Measurements from ENCODE around the gene PCBP4. TPM values are rescaled to one million over a fixed set of nuclear protein-coding genes. Genes with fewer than 3 reads are reported as not detected.
"Not testable (repeated sequence)": the region's sequence is repeated elsewhere in the genome, so short reads cannot be mapped to it uniquely, and the experiment has no call there.

PCBP4 gene
- total RNA-seq, 4 donors from 2014 or later = 22.4 to 382 (median 63.6) TPM

DNA sequence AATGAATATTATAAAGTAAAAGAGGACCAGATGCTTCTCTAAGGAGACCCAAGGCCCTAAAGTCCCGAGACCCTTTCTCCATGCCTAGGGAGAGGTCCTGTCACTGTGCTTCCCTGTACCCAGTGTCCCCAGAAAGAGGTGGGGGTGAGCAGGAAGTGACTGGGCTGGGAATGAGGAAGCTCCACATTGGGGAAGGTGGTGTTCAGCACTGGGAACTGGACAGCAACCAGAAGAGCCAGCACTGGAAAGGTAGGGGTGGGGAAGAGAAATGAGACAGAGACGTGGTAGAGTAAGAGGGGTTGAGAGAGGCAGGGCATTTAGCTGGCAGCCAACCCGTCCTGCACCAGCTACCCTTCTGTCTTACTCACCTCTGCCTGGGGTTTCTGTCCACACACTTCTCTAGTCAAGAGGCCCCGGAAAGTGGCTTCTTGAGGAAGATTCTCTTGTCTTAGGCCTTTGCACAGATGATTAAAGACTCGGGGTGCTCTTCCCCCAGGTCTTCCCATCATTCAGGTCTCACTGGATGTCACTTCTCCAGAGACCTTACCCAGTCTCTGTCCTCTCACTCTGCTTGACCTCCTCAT lies 37.7 kb downstream of the PCBP4 start:
- intact Hi-C loops (cut with DNase I; ENCODE audit: low total_unique reads) (no loop called here), in situ Hi-C loops (cut with MboI; ENCODE audit: low pct_ligation_motif_present in 1 of 4, low pct_unique_long_range_greater_than_20kb in 1 of 4, low sequenced_read_pairs in 3 of 4) (no loop called here)
- TF ChIP-seq POLR2AphosphoS5 (IDR thresholded peaks at IDR 0.05) (no peak), POLR2A (IDR thresholded peaks at IDR 0.05) (no peak), EP300 (IDR thresholded peaks at IDR 0.05; ENCODE audit: low read depth) (no peak)
- TF ChIP-seq, protein P1, sequence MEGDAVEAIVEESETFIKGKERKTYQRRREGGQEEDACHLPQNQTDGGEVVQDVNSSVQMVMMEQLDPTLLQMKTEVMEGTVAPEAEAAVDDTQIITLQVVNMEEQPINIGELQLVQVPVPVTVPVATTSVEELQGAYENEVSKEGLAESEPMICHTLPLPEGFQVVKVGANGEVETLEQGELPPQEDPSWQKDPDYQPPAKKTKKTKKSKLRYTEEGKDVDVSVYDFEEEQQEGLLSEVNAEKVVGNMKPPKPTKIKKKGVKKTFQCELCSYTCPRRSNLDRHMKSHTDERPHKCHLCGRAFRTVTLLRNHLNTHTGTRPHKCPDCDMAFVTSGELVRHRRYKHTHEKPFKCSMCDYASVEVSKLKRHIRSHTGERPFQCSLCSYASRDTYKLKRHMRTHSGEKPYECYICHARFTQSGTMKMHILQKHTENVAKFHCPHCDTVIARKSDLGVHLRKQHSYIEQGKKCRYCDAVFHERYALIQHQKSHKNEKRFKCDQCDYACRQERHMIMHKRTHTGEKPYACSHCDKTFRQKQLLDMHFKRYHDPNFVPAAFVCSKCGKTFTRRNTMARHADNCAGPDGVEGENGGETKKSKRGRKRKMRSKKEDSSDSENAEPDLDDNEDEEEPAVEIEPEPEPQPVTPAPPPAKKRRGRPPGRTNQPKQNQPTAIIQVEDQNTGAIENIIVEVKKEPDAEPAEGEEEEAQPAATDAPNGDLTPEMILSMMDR (IDR thresholded peaks at IDR 0.05) = no peak
- WGBS, 2 donors (ENCODE audit: low coverage in 1 of 2) = 75 to 100% methylated on average over 1 to 5 of the region's 5 CpGs
- H3K27ac ChIP-seq = no peak overlapping the region
- H3K27me3 ChIP-seq = no peaks in the 10 kb centered on the region
- no peaks in the 10 kb centered on the region for H3K9me3 ChIP-seq
- DNase-seq = no peak
- no peaks in the 10 kb centered on the region for H3K4me1 ChIP-seq
- peaks cover 0 to 4% (median under 1%) of the 10 kb centered on the region in 4 donors for H3K36me3 ChIP-seq
- no peak overlapping the region for H3K4me3 ChIP-seq

- in situ Hi-C loops (cut with MboI; ENCODE audit: low pct_ligation_motif_present in 1 of 4, low pct_unique_long_range_greater_than_20kb in 1 of 4, low sequenced_read_pairs in 3 of 4); DNase-seq; H3K27ac ChIP-seq; H3K36me3 ChIP-seq; H3K4me1 ChIP-seq; intact Hi-C loops (cut with DNase I; ENCODE audit: low total_unique reads); H3K27me3 ChIP-seq; H3K9me3 ChIP-seq; H3K4me3 ChIP-seq: not testable (repeated sequence)
- 84 to 100% methylated on average over 1 to 3 of the region's 3 CpGs for WGBS, 2 donors (ENCODE audit: low coverage in 1 of 2)
Observed at GRCh38 chr3:51928981-51929380, 38.3 kb downstream of the PCBP4 start.

DNA sequence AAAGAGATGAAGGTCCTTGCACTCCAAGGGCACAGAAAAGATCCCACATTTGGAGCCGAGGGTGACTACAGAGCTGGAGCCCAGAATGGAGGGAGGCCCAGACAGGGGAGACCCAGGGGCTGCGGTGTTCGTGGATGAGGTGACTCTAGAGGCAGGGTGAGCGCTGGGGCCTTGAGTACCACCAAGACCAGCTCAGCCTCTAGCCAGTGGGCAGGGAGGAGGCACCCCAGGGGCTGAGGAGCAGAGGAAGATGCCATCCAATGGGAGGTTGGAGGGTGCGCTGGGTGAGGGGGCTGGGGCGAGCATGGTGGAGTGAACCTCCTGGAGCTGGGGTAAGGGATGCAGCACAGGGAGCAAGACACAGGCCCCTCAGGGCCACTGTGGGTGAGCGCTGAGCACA lies 38.8 kb downstream of the PCBP4 start:
- in situ Hi-C loops (cut with MboI; ENCODE audit: low pct_ligation_motif_present in 1 of 4, low pct_unique_long_range_greater_than_20kb in 1 of 4, low sequenced_read_pairs in 3 of 4) (no loop called here), intact Hi-C loops (cut with DNase I; ENCODE audit: low total_unique reads) (no loop called here)
- H3K36me3 ChIP-seq = no peaks in the 10 kb centered on the region
- H3K9me3 ChIP-seq = no peaks in the 10 kb centered on the region
- no peaks in the 10 kb centered on the region for H3K27me3 ChIP-seq
- DNase-seq = no peak
- H3K4me3 ChIP-seq = no peak overlapping the region
- no peaks in the 10 kb centered on the region for H3K4me1 ChIP-seq
- no peak overlapping the region for H3K27ac ChIP-seq
- TF ChIP-seq EP300 (IDR thresholded peaks at IDR 0.05; ENCODE audit: low read depth) = no peak
- TF ChIP-seq POLR2AphosphoS5 (IDR thresholded peaks at IDR 0.05) = no peak
- TF ChIP-seq, protein P1 (IDR thresholded peaks at IDR 0.05) = no peak
- TF ChIP-seq POLR2A (IDR thresholded peaks at IDR 0.05) = no peak
- 87 to 100% methylated on average over 3 to 7 of the region's 7 CpGs for WGBS, 2 donors (ENCODE audit: low coverage in 1 of 2)

DNA sequence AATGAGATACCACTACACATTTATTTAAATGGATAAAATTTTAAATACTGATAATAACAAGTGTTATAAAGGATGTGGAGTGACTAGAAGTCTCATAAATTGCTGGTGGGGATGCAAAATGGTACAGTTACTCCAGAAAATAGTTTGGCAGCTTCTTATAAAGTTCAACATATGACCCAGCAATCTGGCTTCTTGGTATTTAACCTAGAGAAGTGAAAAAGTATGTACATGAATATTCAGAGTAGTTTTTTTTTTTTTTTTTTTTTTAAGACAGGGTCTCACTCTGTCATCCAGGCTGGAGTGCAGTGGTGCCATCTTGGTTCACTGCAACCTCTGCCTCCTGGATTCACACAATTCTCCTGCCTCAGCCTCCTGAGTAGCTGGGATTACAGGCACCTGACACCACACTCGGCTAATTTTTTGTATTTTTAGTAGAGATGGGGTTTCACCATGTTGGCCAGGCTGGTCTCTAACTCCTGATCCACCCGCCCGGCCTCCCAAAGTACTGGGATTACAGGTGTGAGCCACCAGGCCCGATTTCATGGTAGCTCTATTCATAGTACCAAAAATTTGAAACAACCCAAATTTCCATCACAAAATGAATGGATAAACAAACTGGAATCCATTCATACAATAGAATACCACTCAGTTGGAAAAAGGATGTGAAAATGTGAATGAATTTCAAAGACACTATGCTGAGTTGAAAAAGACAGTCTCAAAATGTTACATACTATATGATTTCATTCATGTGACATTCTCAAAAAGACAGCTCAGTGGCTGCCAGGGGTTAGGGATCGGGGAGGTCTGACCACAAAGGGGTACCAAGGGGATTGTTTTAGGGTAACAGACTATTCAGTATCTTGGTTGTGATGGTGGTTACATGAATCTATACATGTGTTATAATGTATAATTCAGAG lies 39.9 kb downstream of the PCBP4 start:
- 76 to 80% methylated on average over 1 to 5 of the region's 5 CpGs for WGBS, 2 donors (ENCODE audit: low coverage in 1 of 2)
- intact Hi-C loops (cut with DNase I; ENCODE audit: low total_unique reads) = no loop called here

More for the DNA sequence above, 39.9 kb downstream of the PCBP4 start:
- no peak for DNase-seq
- no peaks in the 10 kb centered on the region for H3K27me3 ChIP-seq
- no peaks in the 10 kb centered on the region for H3K9me3 ChIP-seq
- H3K36me3 ChIP-seq = no peaks in the 10 kb centered on the region
- no peak overlapping the region for H3K27ac ChIP-seq
- no peak overlapping the region for H3K4me3 ChIP-seq
- in situ Hi-C loops (cut with MboI; ENCODE audit: low pct_ligation_motif_present in 1 of 4, low pct_unique_long_range_greater_than_20kb in 1 of 4, low sequenced_read_pairs in 3 of 4) = no loop called here
- no peak for TF ChIP-seq EP300 (IDR thresholded peaks at IDR 0.05; ENCODE audit: low read depth)
- TF ChIP-seq POLR2A (IDR thresholded peaks at IDR 0.05) = no peak
- no peak for TF ChIP-seq POLR2AphosphoS5 (IDR thresholded peaks at IDR 0.05)
- TF ChIP-seq, protein P1 (IDR thresholded peaks at IDR 0.05) = no peak
- no peaks in the 10 kb centered on the region for H3K4me1 ChIP-seq

All from transverse colon (tissue), 4 donors.